GM12892 (cell line): Measurements from ENCODE around the gene SBK1.

Experiments
- DNase-seq: peaks from one replicate; pipeline ENCODE4 v3.0.0; 2011; ENCODE audit not compliant: insufficient read length
- FAIRE-seq: peaks from 2 replicates; lab custom pipeline; 2011; peaks lifted over from hg19 to GRCh38; lab: Jason Lieb, UNC
- POLR2A ChIP-seq: IDR thresholded peaks from 2 replicates; pipeline ENCODE4 v1.6.1; 2011; ENCODE audit warnings: low read depth, low read length, control low read depth
- POLR2AphosphoS5 ChIP-seq: IDR thresholded peaks from 2 replicates; pipeline ENCODE4 v1.6.1; 2011; ENCODE audit warnings: low read depth, low read length, control low read depth
- TAF1 ChIP-seq: IDR thresholded peaks from 2 replicates; pipeline ENCODE4 v1.6.1; 2011; ENCODE audit warnings: low read depth, mild to moderate bottlenecking, control low read depth, low read length, borderline replicate concordance

SBK1 gene

GRCh38 chr16:28312327-28312726 lies 20.0 kb downstream of the SBK1 start:
- DNase-seq (no peak), FAIRE-seq (no peak)
- no peak for TF ChIP-seq TAF1
- TF ChIP-seq POLR2AphosphoS5: no peak
- no peak for TF ChIP-seq POLR2A

- FAIRE-seq (no peak), DNase-seq (no peak)
- no peak for TF ChIP-seq POLR2A
- TF ChIP-seq POLR2AphosphoS5: no peak
- TF ChIP-seq TAF1: no peak
Measured at GRCh38 chr16:28313587-28313986, 21.3 kb downstream of the SBK1 start.

- FAIRE-seq (no peak), DNase-seq (no peak)
Measured at GRCh38 chr16:28316054-28316453, 23.7 kb downstream of the SBK1 start.

GRCh38 chr16:28317040-28317880 lies 24.9 kb downstream of the SBK1 start:
- peak; percentile 76 for DNase-seq
- peak; percentile 64 for FAIRE-seq
- TF ChIP-seq POLR2A: no peak

More at GRCh38 chr16:28316054-28316453, 23.7 kb downstream of the SBK1 start:
- TF ChIP-seq POLR2A (no peak), TAF1 (no peak), POLR2AphosphoS5 (no peak)

- no peak for FAIRE-seq
- TF ChIP-seq POLR2AphosphoS5: no peak
- TF ChIP-seq POLR2A: no peak
- no peak for TF ChIP-seq TAF1
Measured at GRCh38 chr16:28318042-28318744, 25.9 kb downstream of the SBK1 start.

GRCh38 chr16:28319476-28320022 lies 27.2 kb downstream of the SBK1 start:
- TF ChIP-seq TAF1: no peak
- TF ChIP-seq POLR2A: no peak
- TF ChIP-seq POLR2AphosphoS5: no peak
- no peak for DNase-seq
- FAIRE-seq: no peak

More at GRCh38 chr16:28318042-28318744, 25.9 kb downstream of the SBK1 start:
- DNase-seq: no peak

GRCh38 chr16:28320023-28320561 lies 27.8 kb downstream of the SBK1 start:
- TF ChIP-seq POLR2AphosphoS5: no peak
- TF ChIP-seq POLR2A: no peak
- no peak for TF ChIP-seq TAF1
- DNase-seq: no peak
- FAIRE-seq: no peak

- no peak for TF ChIP-seq POLR2A
- TF ChIP-seq POLR2AphosphoS5: no peak
- TF ChIP-seq TAF1: no peak
- DNase-seq (no peak), FAIRE-seq (no peak)
Measured at GRCh38 chr16:28320741-28321140, 28.4 kb downstream of the SBK1 start.

GRCh38 chr16:28321700-28322411 lies 29.5 kb downstream of the SBK1 start:
- DNase-seq (peak; percentile 55), FAIRE-seq (no peak)
- TF ChIP-seq TAF1 (no peak), POLR2A (no peak), POLR2AphosphoS5 (no peak)

GRCh38 chr16:28324235-28324886 lies 32.0 kb downstream of the SBK1 start:
- TF ChIP-seq POLR2AphosphoS5: no peak
- no peak for TF ChIP-seq TAF1
- no peak for TF ChIP-seq POLR2A
- FAIRE-seq: no peak
- no peak for DNase-seq

- DNase-seq (no peak), FAIRE-seq (no peak)
- TF ChIP-seq POLR2A: no peak
- TF ChIP-seq TAF1: no peak
- no peak for TF ChIP-seq POLR2AphosphoS5
Measured at GRCh38 chr16:28324887-28325279, 32.6 kb downstream of the SBK1 start.
